HUES48 (cell line): ENCODE results near the gene EXOC2.

Source experiments
- H3K27ac ChIP-seq: one replicate; pipeline ENCODE4 v1.7.0; 2013; ENCODE audit warnings: low read depth, low read length, inconsistent platforms
- H3K27me3 ChIP-seq: 2 replicates; pipeline ENCODE4 v1.6.1; 2013; ENCODE audit warnings: mild to moderate bottlenecking, low read length; ENCODE audit not compliant: control insufficient read depth, insufficient read depth
- H3K36me3 ChIP-seq: 2 replicates; pipeline ENCODE4 v1.6.1; 2013; ENCODE audit warnings: low read length; ENCODE audit not compliant: control insufficient read depth, insufficient read depth
- H3K4me1 ChIP-seq: 2 replicates; pipeline ENCODE4 v1.6.1; 2013; ENCODE audit warnings: mild to moderate bottlenecking, low read length; ENCODE audit not compliant: control insufficient read depth, insufficient read depth
- H3K4me3 ChIP-seq: 2 replicates; pipeline ENCODE4 v1.5.1; 2013; ENCODE audit warnings: mild to moderate bottlenecking, low read depth, low read length
- H3K9ac ChIP-seq: 2 replicates; pipeline ENCODE4 v1.6.1; 2013; ENCODE audit warnings: mild to moderate bottlenecking, low read depth, low read length, moderate library complexity
- H3K9me3 ChIP-seq: 2 replicates; pipeline ENCODE4 v1.6.1; 2013; ENCODE audit warnings: low read length; ENCODE audit not compliant: control insufficient read depth, insufficient read depth

The EXOC2 gene

GRCh38 chr6:520820-521219 lies 172.1 kb downstream of the EXOC2 start:
- Histone ChIP-seq H3K27me3 (no peaks in the 10 kb centered on the region), H3K9me3 (peaks cover 15% of the 10 kb centered on the region), H3K36me3 (peaks cover 27% of the 10 kb centered on the region), H3K27ac (no peak overlapping the region), H3K9ac (no peak overlapping the region), H3K4me3 (no peak overlapping the region), H3K4me1 (no peaks in the 10 kb centered on the region)

- Histone ChIP-seq H3K27me3 (no peaks in the 10 kb centered on the region), H3K4me3 (no peak overlapping the region), H3K9me3 (peaks cover 15% of the 10 kb centered on the region), H3K4me1 (peaks cover 11% of the 10 kb centered on the region), H3K36me3 (peaks cover 16% of the 10 kb centered on the region), H3K27ac (no peak overlapping the region), H3K9ac (no peak overlapping the region)
Observed at GRCh38 chr6:518218-518617, 174.7 kb downstream of the EXOC2 start.

GRCh38 chr6:516213-516612 lies 176.7 kb downstream of the EXOC2 start:
- H3K27ac ChIP-seq: no peak overlapping the region
- no peak overlapping the region for H3K9ac ChIP-seq
- peaks cover 11% of the 10 kb centered on the region for H3K4me1 ChIP-seq
- peaks cover 14% of the 10 kb centered on the region for H3K36me3 ChIP-seq
- no peak overlapping the region for H3K4me3 ChIP-seq
- no peaks in the 10 kb centered on the region for H3K27me3 ChIP-seq
- H3K9me3 ChIP-seq: peaks cover 3% of the 10 kb centered on the region; the same call in 1 of the 2 replicates

- H3K4me3 ChIP-seq: no peak overlapping the region
Observed at GRCh38 chr6:515267-515666, 177.7 kb downstream of the EXOC2 start.

GRCh38 chr6:514396-514978 lies 178.5 kb downstream of the EXOC2 start:
- peaks cover 11% of the 10 kb centered on the region for H3K4me1 ChIP-seq
- H3K9ac ChIP-seq: no peak overlapping the region
- H3K27me3 ChIP-seq: no peaks in the 10 kb centered on the region
- H3K9me3 ChIP-seq: no peaks in the 10 kb centered on the region
- no peak overlapping the region for H3K4me3 ChIP-seq
- no peak overlapping the region for H3K27ac ChIP-seq
- H3K36me3 ChIP-seq: peaks cover 12% of the 10 kb centered on the region; the same call in 1 of the 2 replicates

More at GRCh38 chr6:515267-515666, 177.7 kb downstream of the EXOC2 start:
- Histone ChIP-seq H3K4me1 (peaks cover 11% of the 10 kb centered on the region), H3K36me3 (peaks cover 12% of the 10 kb centered on the region; the same call in 1 of the 2 replicates), H3K27ac (no peak overlapping the region), H3K27me3 (no peaks in the 10 kb centered on the region), H3K9me3 (no peaks in the 10 kb centered on the region), H3K9ac (no peak overlapping the region)

- Histone ChIP-seq H3K9me3 (no peaks in the 10 kb centered on the region), H3K4me3 (no peak overlapping the region), H3K27me3 (no peaks in the 10 kb centered on the region), H3K36me3 (peaks cover 12% of the 10 kb centered on the region; the same call in 1 of the 2 replicates), H3K4me1 (peaks cover 14% of the 10 kb centered on the region), H3K9ac (no peak overlapping the region), H3K27ac (no peak overlapping the region)
Observed at GRCh38 chr6:513961-514360, 179.0 kb downstream of the EXOC2 start.

- Histone ChIP-seq H3K9me3 (no peaks in the 10 kb centered on the region), H3K27ac (no peak overlapping the region), H3K4me1 (peaks cover 19% of the 10 kb centered on the region), H3K9ac (no peak overlapping the region), H3K36me3 (peaks cover 15% of the 10 kb centered on the region; the same call in 1 of the 2 replicates), H3K4me3 (no peak overlapping the region), H3K27me3 (no peaks in the 10 kb centered on the region)
Observed at GRCh38 chr6:513058-513457, 179.9 kb downstream of the EXOC2 start.

- Histone ChIP-seq H3K36me3 (peaks cover 15% of the 10 kb centered on the region; the same call in 1 of the 2 replicates), H3K4me1 (peaks cover 19% of the 10 kb centered on the region), H3K27ac (no peak overlapping the region), H3K4me3 (no peak overlapping the region), H3K9ac (no peak overlapping the region), H3K9me3 (no peaks in the 10 kb centered on the region), H3K27me3 (no peaks in the 10 kb centered on the region)
Observed at GRCh38 chr6:511488-512137, 181.3 kb downstream of the EXOC2 start.

- H3K4me3 ChIP-seq: no peak overlapping the region
- no peak overlapping the region for H3K9ac ChIP-seq
- peaks cover 12% of the 10 kb centered on the region for H3K4me1 ChIP-seq
- H3K27ac ChIP-seq: no peak overlapping the region
- no peaks in the 10 kb centered on the region for H3K27me3 ChIP-seq
- no peaks in the 10 kb centered on the region for H3K9me3 ChIP-seq
- peaks cover 15% of the 10 kb centered on the region; the same call in 1 of the 2 replicates for H3K36me3 ChIP-seq
Observed at GRCh38 chr6:509676-510075, 183.3 kb downstream of the EXOC2 start.

- Histone ChIP-seq H3K4me1 (peaks cover 8% of the 10 kb centered on the region), H3K27me3 (no peaks in the 10 kb centered on the region), H3K9me3 (no peaks in the 10 kb centered on the region), H3K27ac (no peak overlapping the region), H3K9ac (no peak overlapping the region), H3K4me3 (no peak overlapping the region), H3K36me3 (peaks cover 15% of the 10 kb centered on the region; the same call in 1 of the 2 replicates)
Observed at GRCh38 chr6:508614-509013, 184.3 kb downstream of the EXOC2 start.

GRCh38 chr6:508006-508405 lies 184.9 kb downstream of the EXOC2 start:
- H3K27me3 ChIP-seq: no peaks in the 10 kb centered on the region
- no peak overlapping the region for H3K27ac ChIP-seq

More at GRCh38 chr6:508006-508405, 184.9 kb downstream of the EXOC2 start:
- Histone ChIP-seq H3K9me3 (no peaks in the 10 kb centered on the region), H3K9ac (no peak overlapping the region), H3K4me1 (peaks cover 8% of the 10 kb centered on the region), H3K36me3 (peaks cover 13% of the 10 kb centered on the region; the same call in 1 of the 2 replicates), H3K4me3 (no peak overlapping the region)
